Measurements from ENCODE around the gene DYRK1A.

- TF ChIP-seq CTCF (IDR thresholded peaks at IDR 0.05) (no peak), POLR2AphosphoS5 (IDR thresholded peaks at IDR 0.05) (no peak), POLR2A (IDR thresholded peaks at IDR 0.05) (no peak)
Observed at GRCh38 chr21:37402251-37402867, 35.8 kb downstream of the DYRK1A start.

Measured in transverse colon (tissue), 4 donors.